K562 (cell line): Measurements from ENCODE around the gene BICC1. TPM values are rescaled to one million over a fixed set of nuclear protein-coding genes. Genes with fewer than 3 reads are reported as not detected.

Source experiments
- ATAC-seq: fragments of 200-7000 bp; cut with Tn5 transposase; 3 replicates; pipeline ENCODE4 v1.9.1; 2020; ENCODE audit warnings: moderate library complexity
- BruUV-seq: library from RNA; stranded (reverse); fragments of 400-500 nt; replicated peaks from 2 replicates; lab custom pipeline; 2021; lab: Mats Ljungman, UMichigan
- CTCF ChIA-PET: fragments of 300-600 bp; formaldehyde crosslinking; extraction: SDS; loops from one replicate; lab custom pipeline; 2021; ENCODE audit warnings: low intra/inter-chr PET ratio; lab: Yijun Ruan, JAX
- POLR2A ChIA-PET: fragments of 300-600, 350-650 bp; sonication (Branson Sonifier 250); formaldehyde crosslinking; extraction: SDS; loops from one replicate; lab custom pipeline; 2021; ENCODE audit warnings: antibody characterized with exemption, inconsistent platforms; lab: Yijun Ruan, JAX
- DNase-seq, 4 experiments: peaks; one replicate each; pipeline versions ENCODE4 v3.0.0 to v3.0.0-alpha.2; 2011 to 2018; ENCODE audit warnings: low spot score in 3 of 4, mixed read lengths in 3 of 4; ENCODE audit errors: extremely low read depth in 1 of 4
- FAIRE-seq: peaks from 2 replicates; lab custom pipeline; 2011; peaks lifted over from hg19 to GRCh38; lab: Jason Lieb, UNC
- H2AFZ ChIP-seq: 2 replicates; pipeline ENCODE4 v1.6.0; 2011; ENCODE audit warnings: low read depth, low read length, control low read depth, inconsistent platforms
- H3K27ac ChIP-seq: fragments of 200-600 bp; 3 replicates; pipeline ENCODE4 v1.8.0; 2011; ENCODE audit warnings: low read depth, mild to moderate bottlenecking, control low read depth, inconsistent platforms, low read length, moderate library complexity, mixed read lengths; ENCODE audit errors: extremely low read depth
- H3K27me3 ChIP-seq, 2 experiments: fragments of 300-600 bp in 1 of 2; 2 replicates in 1 of 2; 3 replicates in 1 of 2; pipeline versions ENCODE4 v1.6.0 to v1.8.0; 2011; ENCODE audit warnings: inconsistent platforms in 2 of 2, low read length in 2 of 2, mild to moderate bottlenecking in 1 of 2, mixed read lengths in 1 of 2, moderate library complexity in 1 of 2; ENCODE audit not compliant: control insufficient read depth in 2 of 2, insufficient read depth in 2 of 2
- H3K36me3 ChIP-seq: fragments of 300-600 bp; 3 replicates; pipeline ENCODE4 v1.8.0; 2011; ENCODE audit warnings: mild to moderate bottlenecking, low read length, inconsistent platforms; ENCODE audit not compliant: control insufficient read depth, insufficient read depth
- H3K4me1 ChIP-seq, 2 experiments: fragments of 200-600 bp in 1 of 2; replicated peaks in 1 of 2; 2 replicates in 1 of 2; 3 replicates in 1 of 2; pipeline versions ENCODE4 v1.5.1 to v1.8.0; 2011; ENCODE audit warnings: inconsistent platforms in 2 of 2, low read length in 2 of 2, mild to moderate bottlenecking in 1 of 2, mixed read lengths in 1 of 2, moderate library complexity in 1 of 2; ENCODE audit not compliant: control insufficient read depth in 2 of 2, insufficient read depth in 2 of 2
- H3K4me2 ChIP-seq: 2 replicates; pipeline ENCODE4 v1.6.1; 2011; ENCODE audit warnings: low read length, control low read depth, inconsistent platforms, mixed read lengths; ENCODE audit not compliant: insufficient read depth
- H3K4me3 ChIP-seq: fragments of 200-600 bp; sonication (generic), shearing (Covaris generic); 2 replicates; pipeline ENCODE4 v1.5.1; 2016; ENCODE audit warnings: control low read depth, inconsistent platforms
- H3K79me2 ChIP-seq: fragments of 200-600 bp; 3 replicates; pipeline ENCODE4 v1.8.0; 2011; ENCODE audit warnings: low read length, inconsistent platforms; ENCODE audit not compliant: control insufficient read depth, insufficient read depth
- H3K9ac ChIP-seq, 2 experiments: 2 replicates each; pipeline versions ENCODE4 v1.6.0 to v1.6.1; 2011; ENCODE audit warnings: low read depth in 2 of 2, low read length in 2 of 2, control low read depth in 1 of 2, inconsistent platforms in 1 of 2, mild to moderate bottlenecking in 1 of 2, mixed read lengths in 1 of 2; ENCODE audit not compliant: insufficient read depth in 1 of 2
- H3K9me1 ChIP-seq: one replicate; pipeline ENCODE4 v1.6.0; 2011; ENCODE audit warnings: inconsistent platforms, mild to moderate bottlenecking, low read length, moderate library complexity; ENCODE audit not compliant: control insufficient read depth, insufficient read depth
- H3K9me3 ChIP-seq: replicated peaks from 2 replicates; pipeline ENCODE4 v1.5.1; 2011; ENCODE audit warnings: low read depth, low read length, inconsistent platforms; ENCODE audit not compliant: control insufficient read depth, insufficient read depth
- H4K20me1 ChIP-seq: replicated peaks from 2 replicates; pipeline ENCODE4 v1.6.1; 2011; ENCODE audit warnings: low read length, inconsistent platforms, mixed read lengths; ENCODE audit not compliant: control insufficient read depth, insufficient read depth
- BRF1 ChIP-seq: IDR thresholded peaks from 3 replicates; pipeline ENCODE4 v1.6.1; 2011; ENCODE audit warnings: borderline replicate concordance, mild to moderate bottlenecking; ENCODE audit not compliant: insufficient read length; ENCODE audit errors: extremely low read depth
- CC2D1A ChIP-seq: fragments of 450-650 bp; IDR thresholded peaks from 2 replicates; pipeline ENCODE4 v1.6.1; 2017; ENCODE audit warnings: mild to moderate bottlenecking
- CTCF ChIP-seq, 3 experiments: IDR thresholded peaks in 2 of 3; conservative IDR thresholded peaks in 1 of 3; 2 replicates each; pipeline ENCODE4 v1.5.1; 2011 to 2012; ENCODE audit warnings: low read length in 3 of 3, mild to moderate bottlenecking in 3 of 3, control low read depth in 2 of 3, improper control_type of control experiment in 1 of 3, inconsistent platforms in 1 of 3, low read depth in 1 of 3, mixed read lengths in 1 of 3, moderate library complexity in 1 of 3; ENCODE audit not compliant: insufficient read depth in 2 of 3
- GABPB2 ChIP-seq: fragments of 250-450 bp; sonication (Bioruptor Pico); conservative IDR thresholded peaks from 2 replicates; pipeline ENCODE4 v1.5.1; 2021; ENCODE audit warnings: mild to moderate bottlenecking
- HMG20B ChIP-seq: fragments of 250-450 bp; sonication (Bioruptor Pico); IDR thresholded peaks from 2 replicates; pipeline ENCODE4 v1.5.0; 2021; ENCODE audit warnings: mild to moderate bottlenecking
- ID3 ChIP-seq, 2 experiments: fragments of 250-450 bp in 1 of 2; fragments of 450-650 bp in 1 of 2; sonication (Bioruptor Pico) in 1 of 2; IDR thresholded peaks; 2 replicates each; pipeline versions ENCODE4 v1.6.1 to v1.8.0; 2016 to 2021; ENCODE audit warnings: mild to moderate bottlenecking in 2 of 2, moderate library complexity in 2 of 2, missing compliant biosample characterization in 1 of 2, missing genetic modification characterization in 1 of 2
- IFI16 ChIP-seq: fragments of 250-450 bp; sonication (Bioruptor Pico); IDR thresholded peaks from 2 replicates; pipeline ENCODE4 v2.1.2; 2022; ENCODE audit warnings: mild to moderate bottlenecking, inconsistent platforms
- RBBP5 ChIP-seq: fragments of 200-600 bp; sonication (generic); IDR thresholded peaks from 2 replicates; pipeline ENCODE4 v1.6.1; 2012; ENCODE audit warnings: borderline replicate concordance, mild to moderate bottlenecking, low read length, control low read depth, inconsistent platforms; ENCODE audit not compliant: insufficient read depth, poor library complexity, severe bottlenecking
- WHSC1 ChIP-seq: IDR thresholded peaks from one replicate; pipeline ENCODE4 v1.6.1; 2012; ENCODE audit warnings: low read length, control low read depth, inconsistent platforms
- ZBTB11 ChIP-seq, 3 experiments: fragments of 200-800 bp in 1 of 3; fragments of 250-450 bp in 1 of 3; fragments of 450-650 bp in 1 of 3; sonication (Bioruptor Pico) in 1 of 3; sonication (Bioruptor generic) in 1 of 3; formaldehyde crosslinking in 1 of 3; IDR thresholded peaks; 2 replicates each; pipeline versions ENCODE4 v1.6.1 to v1.8.0; 2016 to 2022; ENCODE audit warnings: mild to moderate bottlenecking in 2 of 3, missing genetic modification characterization in 2 of 3, missing compliant biosample characterization in 1 of 3, moderate library complexity in 1 of 3
- ZC3H4 ChIP-seq: sonication (generic); formaldehyde crosslinking; IDR thresholded peaks from 2 replicates; pipeline ENCODE4 v1.9.0; 2021; ENCODE audit warnings: missing genetic modification reagents, borderline replicate concordance
- ZNF224 ChIP-seq: sonication (generic); formaldehyde crosslinking; IDR thresholded peaks from 2 replicates; pipeline ENCODE4 v1.8.0; 2022; ENCODE audit warnings: mild to moderate bottlenecking, missing genetic modification reagents
- ZNF384 ChIP-seq: IDR thresholded peaks from 2 replicates; pipeline ENCODE4 v1.6.1; 2012; ENCODE audit warnings: low read depth, low read length, improper control_type of control experiment
- ZNF398 ChIP-seq: fragments of 250-450 bp; sonication (Bioruptor Pico); IDR thresholded peaks from 2 replicates; pipeline ENCODE4 v1.8.0; 2021; ENCODE audit warnings: moderate library complexity, mild to moderate bottlenecking, inconsistent platforms
- WGBS: fragments of 100-300 bp; shearing (Covaris generic); methylation state at CpG from one replicate; pipeline ENCODE4 v1.1.6; 2016; ENCODE audit warnings: low coverage, mixed read lengths; ENCODE audit not compliant: insufficient coverage; ENCODE audit errors: missing lambda C conversion rate; 5-methylcytosine and 5-hydroxymethylcytosine counted together
- in situ Hi-C: fragments of 300-500 bp; cut with MboI; formaldehyde crosslinking; loops from 4 replicates; pipeline ENCODE4 v1.15.0; 2018; ENCODE audit warnings: inconsistent platforms, mixed read lengths
- intact Hi-C: fragments of 100-400 bp; cut with micrococcal nuclease; formaldehyde crosslinking; loops from 2 replicates; pipeline ENCODE4 v1.14.2; 2022
- polyA plus RNA-seq, 8 experiments: library from polyadenylated mRNA; depleted of rRNA in 4 of 8; stranded (reverse) in 5 of 8; unstranded in 3 of 8; fragments of >200 nt; fragmentation: Nextera tagmentation in 2 of 8; fragmentation: Illumina TruSeq in 1 of 8; extraction: Ambion mirVana in 2 of 8; extraction: Trizol in 1 of 8; gene quantifications; 2 replicates each; pipeline versions ENCODE4 v1.2.1 to v1.2.3, GENCODE V29; 2011 to 2014; ENCODE audit warnings: inconsistent platforms in 1 of 8, missing spikeins in 1 of 8
- total RNA-seq, 7 experiments: library from RNA; depleted of rRNA in 6 of 7; stranded (reverse); fragments of >200 nt in 6 of 7; fragmentation: Illumina TruSeq in 2 of 7; extraction: Trizol in 2 of 7; gene quantifications; 2 replicates each; pipeline versions ENCODE4 v1.2.1 to v1.2.3, GENCODE V29; 2011 to 2021; ENCODE audit warnings: low replicate concordance in 1 of 7

BICC1 gene
- total and polyA plus RNA-seq, 9 of the 15 experiments (the other 6 are each of a cell fraction or from before 2014, with no cell fraction given): not detected

- H3K79me2 ChIP-seq: no peaks in the 10 kb centered on the region
- WGBS: 2% methylated on average over 5 of the region's 5 CpGs
- H3K27ac ChIP-seq: no peak overlapping the region
- no peaks in the 10 kb centered on the region for H3K9me1 ChIP-seq
- no peak overlapping the region for H2AFZ ChIP-seq
- intact Hi-C loops: no loop called here
- H3K9me3 ChIP-seq: no peaks in the 10 kb centered on the region
- no peak overlapping the region for H3K4me3 ChIP-seq
- in situ Hi-C loops: no loop called here
- H3K4me1 ChIP-seq: no peaks in the 10 kb centered on the region
- ATAC-seq (no peak), DNase-seq (no peak), FAIRE-seq (no peak)
- no peaks in the 10 kb centered on the region for H4K20me1 ChIP-seq
- no TSS peak for BruUV-seq
- CTCF ChIA-PET: no interaction called here
- no peaks in the 10 kb centered on the region for H3K27me3 ChIP-seq
- no peak overlapping the region for H3K4me2 ChIP-seq
- H3K36me3 ChIP-seq: no peaks in the 10 kb centered on the region
- POLR2A ChIA-PET: no interaction called here
- H3K9ac ChIP-seq: no peak overlapping the region
- TF ChIP-seq ZNF224 (CRISPR knock-in tag) (no peak), IFI16 (CRISPR knock-in tag) (no peak), ID3 (CRISPR knock-in tag; IDR thresholded peaks at IDR 0.05) (no peak), ID3 (tag; IDR thresholded peaks at IDR 0.05) (no peak), WHSC1 (no peak), CC2D1A (no peak), ZNF384 (no peak), CTCF (IDR thresholded peaks at IDR 0.05 in 2 of 3, conservative IDR thresholded peaks at IDR 0.05 in 1 of 3; ENCODE audit: insufficient read depth in 2 of 3, low read depth in 1 of 3, low read length in 3 of 3) (no peak), ZNF398 (CRISPR knock-in tag) (no peak), GABPB2 (CRISPR knock-in tag) (no peak), ZBTB11 (CRISPR knock-in tag; IDR thresholded peaks at IDR 0.05) (no peak), HMG20B (no peak), RBBP5 (no peak), BRF1 (no peak), ZC3H4 (CRISPR knock-in tag) (no peak)
Observed at GRCh38 chr10:58698777-58699356, 186.2 kb downstream of the BICC1 start.
